ENCODE measurements around the gene ARHGEF18.
A peak's percentile ranks its signal among the peaks of the same experiment; 100 is the strongest.

The ARHGEF18 gene

DNA sequence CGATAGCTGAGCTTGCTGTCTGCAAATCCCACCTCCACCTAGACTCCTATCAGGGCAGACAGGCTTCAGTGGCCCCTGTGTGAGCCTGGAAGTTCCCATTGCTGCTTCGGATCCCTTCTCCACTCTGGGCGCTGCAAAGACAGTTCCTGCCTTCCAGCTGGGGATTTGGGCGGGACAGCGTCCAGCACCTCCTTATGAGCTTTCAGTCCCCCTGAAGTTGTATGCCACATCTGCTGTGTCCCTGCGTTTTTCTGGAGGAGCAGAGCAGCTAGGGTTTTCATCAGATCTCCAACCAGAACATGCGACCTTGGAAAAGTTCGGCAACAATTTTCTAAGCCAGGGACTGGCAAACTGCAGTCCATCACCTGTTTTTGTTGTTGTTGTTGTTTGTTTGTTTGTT lies 38.0 kb downstream of the ARHGEF18 start:
- no peak for DNase-seq

- DNase-seq: no peak
Observed at GRCh38 chr19:7391218-7391670, 42.5 kb downstream of the ARHGEF18 start.

GRCh38 chr19:7393459-7393858 lies 44.7 kb downstream of the ARHGEF18 start:
- DNase-seq: no peak

DNA sequence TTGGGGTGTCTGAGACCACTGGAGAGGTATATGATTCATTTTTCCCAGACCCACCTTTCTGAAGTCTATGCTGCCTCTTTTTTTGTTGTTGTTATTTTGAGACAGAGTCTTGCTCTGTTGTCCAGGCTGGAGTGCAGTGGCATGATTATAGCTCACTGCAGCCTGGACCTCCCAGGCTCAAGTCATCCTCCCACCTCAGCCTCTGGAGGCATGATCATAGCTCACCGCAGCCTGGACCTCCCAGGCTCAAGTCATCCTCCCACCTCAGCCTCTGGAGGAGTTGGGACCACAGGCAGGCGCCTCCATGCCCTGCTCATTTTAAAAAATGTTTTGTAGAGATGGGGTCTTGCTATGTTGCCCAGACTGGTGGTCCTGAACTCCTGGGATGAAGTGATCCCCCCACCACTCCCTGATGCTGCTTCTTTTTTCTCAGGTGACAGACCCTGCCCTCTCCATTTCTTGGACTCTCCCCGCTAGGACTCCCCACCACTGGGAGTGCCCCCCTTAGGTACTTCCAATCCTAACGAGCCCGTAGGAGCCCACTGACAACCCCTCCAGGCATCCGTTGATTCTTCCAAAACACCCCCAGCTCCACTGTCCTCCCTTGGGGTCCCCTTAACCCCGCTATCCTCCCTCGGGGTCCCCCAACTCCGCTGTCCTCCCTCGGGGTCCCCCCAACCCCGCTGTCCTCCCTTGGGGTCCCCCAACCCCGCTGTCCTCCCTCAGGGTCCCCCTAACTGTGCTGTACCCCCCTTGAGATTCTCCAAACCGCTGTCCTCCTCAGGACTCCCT lies 45.4 kb downstream of the ARHGEF18 start:
- no peak for DNase-seq

- peak; percentile 46 for DNase-seq
Observed at GRCh38 chr19:7394731-7395359, 46.1 kb downstream of the ARHGEF18 start.

DNA sequence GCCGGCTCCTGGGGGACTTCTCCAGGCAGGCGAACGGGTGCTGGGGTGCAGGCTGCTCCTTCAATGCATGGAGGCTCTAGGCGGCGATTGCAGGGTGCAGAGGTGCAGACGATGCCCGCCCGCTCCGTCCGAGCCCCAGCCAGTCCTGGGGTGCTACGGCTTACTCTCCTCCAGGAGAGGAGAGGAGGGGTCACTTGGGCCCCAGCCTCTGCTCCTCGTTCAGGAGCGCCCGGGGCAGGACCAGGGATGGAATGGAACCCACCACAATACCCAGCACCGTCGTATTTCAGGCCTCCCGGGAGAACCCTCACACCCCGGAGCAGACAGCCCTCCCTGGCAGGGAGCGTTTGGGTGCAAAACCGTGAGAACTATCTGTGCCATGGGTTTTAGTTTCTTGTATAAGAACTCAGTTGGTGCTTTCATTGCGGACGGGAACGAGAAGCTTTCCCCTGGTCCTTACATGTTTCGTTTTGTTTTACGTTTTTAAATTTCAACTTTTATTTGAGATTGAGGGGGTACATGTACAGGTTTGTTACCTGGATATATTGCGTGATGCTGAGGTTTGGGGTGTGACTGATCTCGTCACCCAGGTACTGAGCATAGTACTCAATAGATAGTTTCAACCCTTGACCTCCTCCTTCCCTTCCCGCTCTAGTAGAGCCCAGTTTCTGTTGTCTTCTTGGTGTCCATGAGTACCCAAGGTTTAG lies 46.8 kb downstream of the ARHGEF18 start:
- DNase-seq: no peak

DNA sequence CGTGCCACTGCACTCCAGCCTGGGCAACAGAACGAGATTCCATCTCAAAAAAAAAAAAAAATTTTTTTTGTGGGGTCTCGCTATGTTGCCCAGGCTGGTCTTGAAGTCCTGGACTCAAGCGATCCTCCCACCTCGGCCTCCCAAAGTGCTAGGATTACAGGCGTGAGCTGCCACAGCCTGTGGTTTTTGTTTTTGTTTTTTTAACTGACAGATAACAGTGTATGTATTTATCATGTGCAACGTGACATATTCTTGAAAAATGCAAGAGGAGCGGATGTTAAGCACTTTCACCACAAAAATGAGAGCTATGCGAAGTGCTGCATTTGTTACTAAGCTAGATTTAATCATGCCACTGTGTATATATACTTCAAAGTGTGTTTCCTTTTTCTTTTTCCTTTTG lies 49.0 kb downstream of the ARHGEF18 start:
- no peak for DNase-seq
